GM19099 (cell line): ENCODE results near the gene FN1.

Source experiments
- POLR2A ChIP-seq: IDR thresholded peaks from 3 replicates; pipeline ENCODE4 v1.6.1; 2011; ENCODE audit warnings: low read depth; ENCODE audit not compliant: insufficient read length; ENCODE audit errors: extremely low read depth

Gene FN1

GRCh38 chr2:215371915-215372897 lies 63.7 kb downstream of the FN1 start:
- TF ChIP-seq POLR2A: no peak

DNA sequence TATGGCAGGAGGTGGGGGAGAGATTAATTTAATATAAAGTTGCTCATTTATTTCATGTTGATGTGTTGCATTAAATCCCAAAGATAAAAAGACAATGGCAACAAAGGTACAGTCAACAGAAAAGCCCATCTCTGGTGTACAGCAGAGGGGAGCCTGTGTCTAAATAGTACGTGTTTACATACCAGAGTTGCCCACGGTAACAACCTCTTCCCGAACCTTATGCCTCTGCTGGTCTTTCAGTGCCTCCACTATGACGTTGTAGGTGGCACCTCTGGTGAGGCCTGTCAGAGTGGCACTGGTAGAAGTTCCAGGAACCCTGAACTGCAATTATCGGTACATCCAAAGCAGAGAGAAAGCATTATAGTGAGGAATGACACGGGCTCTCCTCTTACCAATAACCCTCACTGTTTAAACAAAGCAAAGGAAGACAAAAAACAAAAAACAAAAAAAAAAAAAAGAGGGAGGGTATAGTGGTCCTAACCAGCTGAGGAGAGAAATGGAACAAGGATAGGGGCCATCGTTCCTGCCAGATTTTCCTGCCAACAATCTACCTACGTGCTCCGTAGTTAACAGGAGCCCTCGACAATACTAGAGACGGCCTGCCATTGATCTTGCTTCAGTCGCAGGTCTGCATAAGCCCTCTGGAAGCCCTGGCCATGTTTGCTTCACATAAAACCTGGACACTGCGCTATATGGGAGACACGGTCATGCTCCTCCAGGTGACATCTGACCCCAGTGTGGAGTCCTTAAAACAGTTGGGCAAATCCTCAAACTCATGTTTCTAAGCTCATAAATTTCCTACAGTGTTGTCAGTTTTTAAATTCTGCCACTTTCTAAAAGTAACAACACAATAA lies 65.5 kb downstream of the FN1 start:
- no peak for TF ChIP-seq POLR2A

- TF ChIP-seq POLR2A: no peak
These were observed 66.6 kb downstream of the FN1 start for GRCh38 chr2:215369181-215369760.

GRCh38 chr2:215368493-215368809 lies 67.4 kb downstream of the FN1 start:
- no peak for TF ChIP-seq POLR2A

DNA sequence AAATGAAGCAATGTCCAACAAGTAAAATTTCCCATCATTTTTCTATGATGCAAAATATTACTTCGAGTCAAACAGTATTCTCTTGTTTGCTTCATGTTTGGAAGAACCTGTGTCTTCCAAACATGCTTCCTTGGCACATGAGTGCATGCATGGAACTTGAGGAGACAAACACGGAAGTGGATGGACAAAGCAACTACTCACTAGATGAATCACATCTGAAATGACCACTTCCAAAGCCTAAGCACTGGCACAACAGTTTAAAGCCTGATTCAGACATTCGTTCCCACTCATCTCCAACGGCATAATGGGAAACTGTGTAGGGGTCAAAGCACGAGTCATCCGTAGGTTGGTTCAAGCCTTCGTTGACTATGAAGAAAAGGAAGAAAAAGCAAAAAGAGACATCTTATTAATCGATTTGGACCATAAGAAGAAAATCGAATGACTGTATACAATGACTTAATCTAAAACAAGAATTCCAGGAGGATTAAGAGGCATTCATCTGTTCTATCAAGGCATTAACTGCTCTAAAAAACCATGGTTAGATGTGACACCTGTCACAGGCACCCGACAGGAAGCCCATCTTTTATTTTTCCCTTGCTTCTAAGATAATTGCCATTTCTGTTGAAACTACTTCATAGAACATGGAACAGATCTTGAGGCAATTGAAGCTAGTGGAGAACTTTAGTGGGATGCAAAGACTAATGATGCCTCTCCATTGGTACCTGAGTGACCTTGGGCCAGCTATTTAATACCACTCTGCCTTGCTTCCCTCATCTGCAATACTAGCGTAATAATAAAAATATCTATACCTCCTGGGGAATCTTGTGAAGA lies 68.0 kb downstream of the FN1 start:
- TF ChIP-seq POLR2A: no peak

- no peak for TF ChIP-seq POLR2A
These were observed 69.3 kb downstream of the FN1 start for GRCh38 chr2:215366440-215367032.

- TF ChIP-seq POLR2A: no peak
These were observed 70.6 kb downstream of the FN1 start for GRCh38 chr2:215365184-215365658.

DNA sequence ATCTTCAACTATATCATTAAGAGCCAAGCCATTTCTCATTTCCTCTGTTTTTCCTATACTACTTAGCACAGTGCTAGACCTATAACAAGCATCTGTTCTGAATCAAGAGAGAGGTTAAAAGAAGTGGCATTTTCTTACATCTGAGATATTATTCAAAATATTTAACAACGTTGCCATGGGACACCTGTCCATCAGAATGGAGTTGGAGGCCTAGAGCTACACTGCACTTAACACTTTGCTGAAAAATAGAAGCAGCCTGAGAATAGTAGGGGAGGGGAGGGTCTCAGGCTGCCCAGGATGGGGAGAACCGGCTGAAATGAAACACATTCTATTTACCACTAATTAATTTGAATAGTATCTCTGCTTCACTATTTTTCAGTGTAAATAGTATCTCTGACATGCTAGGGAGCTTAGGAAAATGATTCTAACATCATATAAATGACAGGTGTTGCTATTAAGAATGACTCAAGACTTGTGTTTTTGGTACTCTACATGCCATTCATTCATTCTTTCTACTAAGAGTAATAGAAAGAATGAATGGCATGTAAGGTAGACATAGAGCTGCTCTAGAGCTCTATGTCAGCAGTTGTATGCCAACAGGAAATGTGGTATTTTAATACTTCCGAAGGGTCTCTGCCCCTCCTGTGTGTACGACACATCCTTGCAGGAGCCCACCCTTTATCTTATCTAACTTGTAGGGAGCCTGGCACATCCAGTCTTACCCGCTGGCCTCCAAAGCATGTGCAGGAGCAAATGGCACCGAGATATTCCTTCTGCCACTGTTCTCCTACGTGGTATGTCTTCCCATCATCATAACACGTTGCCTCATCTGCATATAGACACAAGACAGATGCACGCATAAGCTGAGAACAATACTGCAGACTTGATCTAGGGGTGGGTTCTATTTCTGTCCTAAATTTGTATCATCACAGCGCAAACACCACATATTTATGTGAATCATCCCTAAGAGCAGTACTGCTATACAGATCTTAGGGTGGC lies 71.4 kb downstream of the FN1 start:
- TF ChIP-seq POLR2A: no peak

DNA sequence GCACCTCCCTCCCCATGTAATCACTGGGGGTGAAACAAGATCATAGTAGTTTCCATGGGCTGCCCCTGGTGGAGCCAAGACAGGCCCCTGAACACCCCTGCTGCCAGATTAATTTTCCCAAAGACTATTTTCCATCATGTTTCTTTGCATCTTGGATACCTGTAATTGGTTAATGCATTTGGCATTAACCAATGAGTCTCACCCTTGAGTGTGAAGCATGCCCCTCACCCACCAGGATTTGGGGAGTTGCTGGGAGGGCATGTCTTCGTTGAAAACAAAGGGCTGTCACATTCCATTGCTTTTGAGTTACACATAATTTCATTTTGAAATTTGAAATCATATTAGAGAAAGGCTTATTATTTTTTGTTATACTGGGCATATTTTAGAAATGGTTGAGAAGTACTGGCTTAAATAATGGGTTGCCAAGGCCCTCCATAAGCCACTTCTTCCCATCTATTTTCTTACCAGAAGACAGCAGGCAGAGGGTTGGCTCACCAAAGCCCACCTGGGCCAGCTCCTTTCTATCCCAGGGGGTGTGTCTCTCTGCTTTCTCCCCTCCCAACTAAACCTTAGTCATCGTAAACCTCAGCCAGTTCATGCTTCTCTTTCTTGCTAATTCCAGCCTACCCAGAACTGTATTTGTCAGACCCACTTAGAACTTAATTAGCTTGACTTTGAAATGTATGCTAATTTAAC lies 72.3 kb downstream of the FN1 start:
- no peak for TF ChIP-seq POLR2A

- TF ChIP-seq POLR2A: no peak
These were observed 72.8 kb downstream of the FN1 start for GRCh38 chr2:215363039-215363438.

- TF ChIP-seq POLR2A: no peak
These were observed 73.3 kb downstream of the FN1 start for GRCh38 chr2:215362562-215362904.

- TF ChIP-seq POLR2A: no peak
These were observed 73.8 kb downstream of the FN1 start for GRCh38 chr2:215361876-215362561.

- no peak for TF ChIP-seq POLR2A
These were observed 74.5 kb downstream of the FN1 start for GRCh38 chr2:215361211-215361875.
